Activated gamma-delta T cell (primary cell): ENCODE data around the gene TSPAN16.
"Not testable (repeated sequence)": the region's sequence is repeated elsewhere in the genome, so short reads cannot be mapped to it uniquely, and the experiment has no call there.

Source experiments
- DNase-seq: peaks from one replicate; lab custom pipeline; 2025; lab: John Stamatoyannopoulos, UW

Gene TSPAN16

GRCh38 chr19:11320278-11320995 is 24.5 kb downstream of the TSPAN16 start:
- not testable (repeated sequence) for DNase-seq

GRCh38 chr19:11321191-11322126 is 25.5 kb downstream of the TSPAN16 start:
- DNase-seq, result no peak

GRCh38 chr19:11322269-11323024 is 26.5 kb downstream of the TSPAN16 start:
- no peak for DNase-seq

GRCh38 chr19:11323601-11324078 is 27.7 kb downstream of the TSPAN16 start:
- no peak for DNase-seq

GRCh38 chr19:11324079-11324661 is 28.2 kb downstream of the TSPAN16 start:
- DNase-seq, result no peak

- DNase-seq, result no peak
These were observed 28.9 kb downstream of the TSPAN16 start for GRCh38 chr19:11324748-11325389.

- no peak for DNase-seq
These were observed 29.6 kb downstream of the TSPAN16 start for GRCh38 chr19:11325544-11325943.

GRCh38 chr19:11330127-11330526 is 34.2 kb downstream of the TSPAN16 start:
- DNase-seq, result no peak

- no peak for DNase-seq
These were observed 35.5 kb downstream of the TSPAN16 start for GRCh38 chr19:11331502-11331901.

GRCh38 chr19:11332822-11333221 is 36.9 kb downstream of the TSPAN16 start:
- DNase-seq, result no peak

GRCh38 chr19:11333838-11334237 is 37.9 kb downstream of the TSPAN16 start:
- not testable (repeated sequence) for DNase-seq

- DNase-seq, result no peak
These were observed 39.6 kb downstream of the TSPAN16 start for GRCh38 chr19:11335449-11336146.

GRCh38 chr19:11337080-11337479 is 41.1 kb downstream of the TSPAN16 start:
- DNase-seq, result no peak

GRCh38 chr19:11338121-11338520 is 42.2 kb downstream of the TSPAN16 start:
- DNase-seq, result no peak

GRCh38 chr19:11338569-11339253 is 42.8 kb downstream of the TSPAN16 start:
- DNase-seq, result no peak

- DNase-seq, result peak; percentile 42
These were observed 43.5 kb downstream of the TSPAN16 start, which contains the start of gene RAB3D for GRCh38 chr19:11339254-11340098. Gene RAB3D, minus strand, starts transcription at chr19:11339657. Its CDS starts 2,258 bp downstream, at chr19:11337399.

- not testable (repeated sequence) for DNase-seq
These were observed 44.1 kb downstream of the TSPAN16 start for GRCh38 chr19:11340099-11340467.

GRCh38 chr19:11342429-11342828 is 46.5 kb downstream of the TSPAN16 start:
- DNase-seq, result no peak
